HepG2 (cell line): Measurements from ENCODE around the gene PTGES3. TPM values are rescaled to one million over a fixed set of nuclear protein-coding genes. Genes with fewer than 3 reads are reported as not detected.
A peak's percentile ranks its signal among the peaks of the same experiment; 100 is the strongest.

Experiments
- ATAC-seq: fragments of 200-7000 bp; cut with Tn5 transposase; 3 replicates; pipeline ENCODE4 v1.9.1; 2020; ENCODE audit warnings: mild to moderate bottlenecking, moderate library complexity
- BruUV-seq: library from RNA; stranded (reverse); fragments of 400-500 nt; replicated peaks from 2 replicates; lab custom pipeline; 2021; lab: Mats Ljungman, UMichigan
- CTCF ChIA-PET: fragments of 300-600 bp; formaldehyde crosslinking; extraction: SDS; loops from one replicate; lab custom pipeline; 2021; ENCODE audit warnings: low total read pairs, inconsistent platforms, low intra/inter-chr PET ratio; lab: Yijun Ruan, JAX
- POLR2A ChIA-PET: fragments of 350-600 bp; sonication (Branson Sonifier 250); formaldehyde crosslinking; loops from one replicate; lab custom pipeline; 2020; ENCODE audit warnings: antibody characterized with exemption, inconsistent platforms; lab: Yijun Ruan, JAX
- DNase-seq: peaks from one replicate; pipeline ENCODE4 v3.0.0-alpha.2; 2015; ENCODE audit warnings: low spot score
- FAIRE-seq: peaks from 3 replicates; lab custom pipeline; 2011; peaks lifted over from hg19 to GRCh38; lab: Jason Lieb, UNC
- H2AFZ ChIP-seq: one replicate; pipeline ENCODE4 v1.6.1; 2011; ENCODE audit warnings: low read length, inconsistent platforms
- H3K27ac ChIP-seq: fragments of 300-600 bp; 3 replicates; pipeline ENCODE4 v1.8.0; 2011; ENCODE audit warnings: mixed run types, mild to moderate bottlenecking, mixed read lengths, low read length, inconsistent platforms; ENCODE audit not compliant: insufficient read depth; ENCODE audit errors: extremely low read length
- H3K27me3 ChIP-seq, 2 experiments: fragments of 200-600 bp in 1 of 2; 2 replicates in 1 of 2; 3 replicates in 1 of 2; pipeline versions ENCODE4 v1.6.0 to v1.8.0; 2011; ENCODE audit warnings: low read length in 2 of 2, mild to moderate bottlenecking in 2 of 2, moderate library complexity in 2 of 2, inconsistent platforms in 1 of 2; ENCODE audit not compliant: insufficient read depth in 2 of 2, control insufficient read depth in 1 of 2
- H3K36me3 ChIP-seq, 2 experiments: fragments of 200-600 bp in 1 of 2; replicated peaks in 1 of 2; 2 replicates in 1 of 2; 3 replicates in 1 of 2; pipeline versions ENCODE4 v1.5.1 to v1.8.0; 2011; ENCODE audit warnings: low read length in 2 of 2, inconsistent platforms in 1 of 2; ENCODE audit not compliant: insufficient read depth in 2 of 2, control insufficient read depth in 1 of 2
- H3K4me1 ChIP-seq: 2 replicates; pipeline ENCODE4 v1.5.1; 2012; ENCODE audit warnings: low read length, inconsistent platforms; ENCODE audit not compliant: insufficient read depth
- H3K4me2 ChIP-seq: 2 replicates; pipeline ENCODE4 v1.6.0; 2011; ENCODE audit warnings: low read depth, low read length, inconsistent platforms
- H3K4me3 ChIP-seq, 3 experiments: fragments of 200-600 bp in 1 of 3; sonication (generic), shearing (Covaris generic) in 1 of 3; replicated peaks in 1 of 3; 2 replicates each; pipeline ENCODE4 v1.5.1; 2011 to 2016; ENCODE audit warnings: low read length in 3 of 3, inconsistent platforms in 2 of 3, low read depth in 2 of 3, mild to moderate bottlenecking in 2 of 3, control low read depth in 1 of 3, mixed read lengths in 1 of 3; ENCODE audit not compliant: insufficient read depth in 1 of 3
- H3K79me2 ChIP-seq: one replicate; pipeline ENCODE4 v1.6.1; 2011; ENCODE audit warnings: low read length, inconsistent platforms; ENCODE audit not compliant: insufficient read depth
- H3K9ac ChIP-seq: 2 replicates; pipeline ENCODE4 v1.6.0; 2011; ENCODE audit warnings: mild to moderate bottlenecking, low read depth, low read length, inconsistent platforms; ENCODE audit not compliant: insufficient read depth
- H3K9me3 ChIP-seq: 2 replicates; pipeline ENCODE4 v1.5.1; 2012; ENCODE audit warnings: mild to moderate bottlenecking, low read length
- H4K20me1 ChIP-seq: 2 replicates; pipeline ENCODE4 v1.6.0; 2011; ENCODE audit warnings: inconsistent platforms, mild to moderate bottlenecking, low read length, moderate library complexity; ENCODE audit not compliant: insufficient read depth
- BORCS8-MEF2B ChIP-seq: sonication (generic); formaldehyde crosslinking; IDR thresholded peaks from 2 replicates; pipeline ENCODE4 v1.8.0; 2022; ENCODE audit warnings: mild to moderate bottlenecking, missing genetic modification reagents
- ISL2 ChIP-seq: sonication (generic); formaldehyde crosslinking; IDR thresholded peaks from 2 replicates; pipeline ENCODE4 v1.5.0; 2020; ENCODE audit warnings: missing genetic modification reagents
- PHF8 ChIP-seq: sonication (generic); formaldehyde crosslinking; IDR thresholded peaks from 2 replicates; pipeline ENCODE4 v1.5.0; 2020; ENCODE audit warnings: missing genetic modification reagents
- THYN1 ChIP-seq: sonication (generic); formaldehyde crosslinking; IDR thresholded peaks from 2 replicates; pipeline ENCODE4 v1.8.1; 2023; ENCODE audit warnings: low read depth, mild to moderate bottlenecking, moderate library complexity, missing genetic modification reagents, borderline replicate concordance
- ZBTB33 ChIP-seq: sonication (generic); formaldehyde crosslinking; IDR thresholded peaks from 2 replicates; pipeline ENCODE4 v1.4.0; 2020; ENCODE audit warnings: missing genetic modification reagents
- ZGPAT ChIP-seq: IDR thresholded peaks from 2 replicates; pipeline ENCODE4 v1.6.1; 2016; ENCODE audit warnings: mild to moderate bottlenecking
- ZNF121 ChIP-seq: sonication (generic); formaldehyde crosslinking; IDR thresholded peaks from 2 replicates; pipeline ENCODE4 v1.5.0; 2020; ENCODE audit warnings: mild to moderate bottlenecking, missing genetic modification reagents
- ZNF430 ChIP-seq: sonication (generic); formaldehyde crosslinking; IDR thresholded peaks from 2 replicates; pipeline ENCODE4 v1.9.0; 2021; ENCODE audit warnings: mild to moderate bottlenecking, missing genetic modification reagents
- ZNF775 ChIP-seq: sonication (generic); formaldehyde crosslinking; IDR thresholded peaks from 2 replicates; pipeline ENCODE4 v1.4.0; 2020; ENCODE audit warnings: missing genetic modification reagents, mild to moderate bottlenecking, moderate library complexity, borderline replicate concordance
- WGBS: methylation state at CpG from one replicate; pipeline ENCODE4 v1.1.6; 2017; ENCODE audit warnings: low lambda C conversion rate; 5-methylcytosine and 5-hydroxymethylcytosine counted together
- in situ Hi-C: cut with HindIII; loops from 2 replicates; pipeline ENCODE4 v1.10.0; 2017; ENCODE audit warnings: low pct_unique_long_range_greater_than_20kb; ENCODE audit not compliant: extremely low pct_ligation_motif_present
- intact Hi-C: fragments of 100-400 bp; cut with micrococcal nuclease; formaldehyde crosslinking; loops from one replicate; pipeline ENCODE4 v1.10.0; 2022; ENCODE audit not compliant: unreplicated experiment
- polyA plus RNA-seq, 8 experiments: library from polyadenylated mRNA; depleted of rRNA in 3 of 8; stranded (reverse) in 7 of 8; unstranded in 1 of 8; fragments of >200 nt; fragmentation: Illumina TruSeq in 4 of 8; extraction: Trizol in 4 of 8; gene quantifications; 2 replicates each; pipeline versions ENCODE4 v1.2.1 to v1.2.3, GENCODE V29; 2011 to 2016; ENCODE audit warnings: low read depth in 4 of 8, missing spikeins in 1 of 8, mixed read lengths in 1 of 8; ENCODE audit not compliant: insufficient read depth in 1 of 8
- total RNA-seq, 5 experiments: library from RNA; depleted of rRNA; stranded (reverse); fragments of >200 nt; fragmentation: Illumina TruSeq; extraction: Trizol; gene quantifications; 2 replicates each; pipeline ENCODE4 v1.2.3, GENCODE V29; 2016; ENCODE audit warnings: low read depth in 1 of 5

The PTGES3 gene
- total and polyA plus RNA-seq, 2 of the 13 experiments (the other 11 are each of a cell fraction or from before 2014, with no cell fraction given) = 54.4 to 159 TPM

- 0 out of 2 replicates have a peak, but pooled peaks have one; percentile 34 for TF ChIP-seq ZBTB33 (CRISPR knock-in tag)
Observed at GRCh38 chr12:56676851-56677580, 11.1 kb downstream of the PTGES3 start (continued).

GRCh38 chr12:56671608-56672007 is 16.5 kb downstream of the PTGES3 start:
- DNase-seq (no peak), FAIRE-seq (no peak), ATAC-seq (no peak)
- ChIA-PET CTCF (no interaction called here), POLR2A (no interaction called here)
- Histone ChIP-seq H3K27ac (no peak overlapping the region), H3K79me2 (peaks cover 62% of the 10 kb centered on the region), H3K9me3 (no peaks in the 10 kb centered on the region), H3K4me3 (no peak overlapping the region), H3K9ac (no peak overlapping the region), H3K4me2 (no peak overlapping the region), H2AFZ (no peak overlapping the region), H3K36me3 (peaks cover 22 to 58% of the 10 kb centered on the region in 2 experiments; a peak in 4 of 5 replicates), H4K20me1 (peaks cover 24% of the 10 kb centered on the region), H3K4me1 (peaks cover 31% of the 10 kb centered on the region), H3K27me3 (no peaks in the 10 kb centered on the region)
- intact Hi-C loops (no loop called here), in situ Hi-C loops (no loop called here)
- TF ChIP-seq PHF8 = no peak
- no peak for TF ChIP-seq ZNF121 (CRISPR knock-in tag)
- TF ChIP-seq ZNF430 = no peak
- no peak for TF ChIP-seq ZGPAT (CRISPR knock-in tag)
- TF ChIP-seq THYN1 (CRISPR knock-in tag) = no peak
- TF ChIP-seq BORCS8-MEF2B = no peak
- no peak for TF ChIP-seq ZNF775
- TF ChIP-seq ISL2 (CRISPR knock-in tag) = no peak
- WGBS = 91% methylated on average over 2 of the region's 2 CpGs
- BruUV-seq = no TSS peak
